ENCODE results near the gene PREP. TPM values are rescaled to one million over a fixed set of nuclear protein-coding genes. Genes with fewer than 3 reads are reported as not detected.

Gene PREP
- total RNA-seq, 4 donors from 2014 or later, result 17.4 to 39.5 (median 24.0) TPM

GRCh38 chr6:105363100-105363754 lies 39.7 kb downstream of the PREP start:
- TF ChIP-seq CTCF (IDR thresholded peaks at IDR 0.05; ENCODE audit: low read depth), result no peak

- TF ChIP-seq CTCF (IDR thresholded peaks at IDR 0.05; ENCODE audit: low read depth), result no peak
Measured at GRCh38 chr6:105359419-105360370, 43.2 kb downstream of the PREP start.

- no peak for TF ChIP-seq CTCF (IDR thresholded peaks at IDR 0.05; ENCODE audit: low read depth)
Measured at GRCh38 chr6:105357165-105357564, 45.7 kb downstream of the PREP start.

GRCh38 chr6:105352037-105352617 lies 50.8 kb downstream of the PREP start:
- TF ChIP-seq CTCF (IDR thresholded peaks at IDR 0.05; ENCODE audit: low read depth), result no peak

- no peak for TF ChIP-seq CTCF (IDR thresholded peaks at IDR 0.05; ENCODE audit: low read depth)
Measured at GRCh38 chr6:105348897-105349296, 54.0 kb downstream of the PREP start.

- TF ChIP-seq CTCF (IDR thresholded peaks at IDR 0.05; ENCODE audit: low read depth), result no peak
Measured at GRCh38 chr6:105346052-105346451, 56.8 kb downstream of the PREP start.

- no peak for TF ChIP-seq CTCF (IDR thresholded peaks at IDR 0.05; ENCODE audit: low read depth)
Measured at GRCh38 chr6:105345506-105345905, 57.4 kb downstream of the PREP start.
